AML-193 (cell line): ENCODE results near the gene PPP1R14B.
"Not testable (repeated sequence)": the region's sequence is repeated elsewhere in the genome, so short reads cannot be mapped to it uniquely, and the experiment has no call there.

Source experiments
- DNase-seq, 2 experiments: peaks; one replicate each; lab custom pipeline; 2025; lab: John Stamatoyannopoulos, UW

The PPP1R14B gene

GRCh38 chr11:64260147-64260708 is 13.5 kb upstream of the PPP1R14B start:
- DNase-seq, result no peak

- DNase-seq, result no peak
Measured at GRCh38 chr11:64259533-64260067, 12.9 kb upstream of the PPP1R14B start.

GRCh38 chr11:64258946-64259532 is 12.3 kb upstream of the PPP1R14B start:
- DNase-seq, result no peak

- no peak for DNase-seq
Measured at GRCh38 chr11:64258356-64258755, 11.6 kb upstream of the PPP1R14B start.

GRCh38 chr11:64256300-64256699 is 9.6 kb upstream of the PPP1R14B start:
- DNase-seq, result no peak

- DNase-seq, result no peak
Measured at GRCh38 chr11:64255135-64256128, 8.7 kb upstream of the PPP1R14B start.

- no peak for DNase-seq
Measured at GRCh38 chr11:64254326-64254725, 7.6 kb upstream of the PPP1R14B start.

GRCh38 chr11:64253481-64253880 is 6.7 kb upstream of the PPP1R14B start:
- DNase-seq, result no peak

- no peak for DNase-seq
Measured at GRCh38 chr11:64253043-64253442, 6.3 kb upstream of the PPP1R14B start.

GRCh38 chr11:64252003-64252872 is 5.5 kb upstream of the PPP1R14B start:
- DNase-seq, result no peak

- DNase-seq, result no peak
Measured at GRCh38 chr11:64251753-64252002, 4.9 kb upstream of the PPP1R14B start.

- peak; percentile 25 to 46 for DNase-seq
Measured at GRCh38 chr11:64251016-64251752, 4.4 kb upstream of the PPP1R14B start, which contains the start of gene PLCB3. TSS of gene PLCB3 (plus strand) at chr11:64251530. CDS start at chr11:64251650, 120 bp downstream.

GRCh38 chr11:64250415-64251015 is 3.8 kb upstream of the PPP1R14B start:
- DNase-seq, result no peak

- DNase-seq, result no peak
Measured at GRCh38 chr11:64249563-64250414, 3.0 kb upstream of the PPP1R14B start.

- no peak for DNase-seq
Measured at GRCh38 chr11:64249038-64249437, 2.3 kb upstream of the PPP1R14B start.

- no peak for DNase-seq
Measured at GRCh38 chr11:64248578-64248977, 1.8 kb upstream of the PPP1R14B start.

- no peak for DNase-seq
Measured at GRCh38 chr11:64247729-64248531, 1.2 kb upstream of the PPP1R14B start.

- not testable (repeated sequence) for DNase-seq
Measured at GRCh38 chr11:64246621-64246870, 197 bp downstream of the PPP1R14B start.
